Suprapubic skin (tissue), 4 donors: ENCODE measurements around the gene SAMD13. TPM values are rescaled to one million over a fixed set of nuclear protein-coding genes. Genes with fewer than 3 reads are reported as not detected.

ENCODE experiments used
- DNase-seq, 2 donors: peaks; one replicate each; pipeline ENCODE4 v3.0.0-alpha.2; 2019; ENCODE audit warnings: low spot score in 2 of 2
- H3K27ac ChIP-seq: fragments of 200-600 bp; sonication (generic); one replicate; pipeline ENCODE4 v1.5.1; 2019
- H3K27me3 ChIP-seq: fragments of 200-600 bp; sonication (generic); one replicate; pipeline ENCODE4 v1.5.1; 2019
- H3K36me3 ChIP-seq: fragments of 200-600 bp; sonication (generic); one replicate; pipeline ENCODE4 v1.5.1; 2019
- H3K4me1 ChIP-seq: fragments of 200-600 bp; sonication (generic); one replicate; pipeline ENCODE4 v1.5.1; 2019
- H3K4me3 ChIP-seq: fragments of 200-600 bp; sonication (generic); one replicate; pipeline ENCODE4 v1.5.1; 2019; ENCODE audit warnings: mild to moderate bottlenecking
- H3K9me3 ChIP-seq: fragments of 200-600 bp; sonication (generic); one replicate; pipeline ENCODE4 v1.5.1; 2019
- EP300 ChIP-seq: sonication (generic); formaldehyde crosslinking; IDR thresholded peaks from one replicate; pipeline ENCODE4 v1.6.1; 2017; ENCODE audit warnings: antibody characterized with exemption
- POLR2A ChIP-seq, 2 donors: fragments of 450-650 bp; IDR thresholded peaks; one replicate each; pipeline ENCODE4 v1.6.1; 2017; ENCODE audit warnings: antibody characterized with exemption in 2 of 2, mild to moderate bottlenecking in 2 of 2, moderate library complexity in 2 of 2
- POLR2AphosphoS5 ChIP-seq, 3 donors: sonication (generic); formaldehyde crosslinking; IDR thresholded peaks; one replicate each; pipeline ENCODE4 v1.6.1; 2017; ENCODE audit warnings: antibody characterized with exemption in 3 of 3
- WGBS: methylation state at CpG from one replicate; pipeline ENCODE4 v1.1.5; 2018; 5-methylcytosine and 5-hydroxymethylcytosine counted together
- total RNA-seq, 4 donors: library from RNA; depleted of rRNA; stranded (reverse); fragments of >200 nt; gene quantifications; one replicate each; pipeline ENCODE4 v1.1.0, GENCODE V29; 2016
- TF ChIP-seq, protein P1 (sequence below), 2 donors: fragments of 200-600 bp in 1 of 2; fragments of 450-650 bp in 1 of 2; sonication (generic) in 1 of 2; IDR thresholded peaks; one replicate each; pipeline ENCODE4 v1.5.1; 2016 to 2019; ENCODE audit warnings: antibody characterized with exemption in 2 of 2, mild to moderate bottlenecking in 1 of 2, moderate library complexity in 1 of 2

SAMD13 gene
- total RNA-seq, 4 donors from 2014 or later = 0.89 to 2.9 (median 1.5) TPM

DNA sequence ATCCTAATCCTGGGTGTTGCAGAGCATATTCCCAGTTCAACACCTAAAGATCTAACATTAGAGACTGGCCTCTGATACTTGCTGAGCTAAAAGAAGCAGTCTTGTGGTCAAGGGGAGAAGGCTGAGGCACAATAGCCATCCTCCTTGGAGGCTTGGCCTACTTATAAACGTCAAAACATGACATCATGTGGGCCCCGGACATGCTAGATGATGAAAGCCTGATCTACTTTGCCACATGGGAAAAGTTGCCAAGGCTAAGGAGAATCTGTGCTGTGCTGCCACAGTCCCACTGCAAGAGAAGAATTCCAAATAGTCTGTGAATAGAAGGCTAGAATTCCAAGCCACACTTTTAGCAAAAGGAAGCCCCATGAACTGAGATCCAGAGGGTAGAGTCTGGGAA lies 43.9 kb upstream of the SAMD13 start:
- no peak for DNase-seq
- peaks cover 10% of the 10 kb centered on the region for H3K4me1 ChIP-seq
- H3K4me3 ChIP-seq = no peak overlapping the region
- H3K27me3 ChIP-seq = no peaks in the 10 kb centered on the region
- H3K36me3 ChIP-seq = no peaks in the 10 kb centered on the region
- no peak for TF ChIP-seq EP300
- TF ChIP-seq POLR2AphosphoS5 (IDR thresholded peaks at IDR 0.05) = no peak
- TF ChIP-seq, protein P1, sequence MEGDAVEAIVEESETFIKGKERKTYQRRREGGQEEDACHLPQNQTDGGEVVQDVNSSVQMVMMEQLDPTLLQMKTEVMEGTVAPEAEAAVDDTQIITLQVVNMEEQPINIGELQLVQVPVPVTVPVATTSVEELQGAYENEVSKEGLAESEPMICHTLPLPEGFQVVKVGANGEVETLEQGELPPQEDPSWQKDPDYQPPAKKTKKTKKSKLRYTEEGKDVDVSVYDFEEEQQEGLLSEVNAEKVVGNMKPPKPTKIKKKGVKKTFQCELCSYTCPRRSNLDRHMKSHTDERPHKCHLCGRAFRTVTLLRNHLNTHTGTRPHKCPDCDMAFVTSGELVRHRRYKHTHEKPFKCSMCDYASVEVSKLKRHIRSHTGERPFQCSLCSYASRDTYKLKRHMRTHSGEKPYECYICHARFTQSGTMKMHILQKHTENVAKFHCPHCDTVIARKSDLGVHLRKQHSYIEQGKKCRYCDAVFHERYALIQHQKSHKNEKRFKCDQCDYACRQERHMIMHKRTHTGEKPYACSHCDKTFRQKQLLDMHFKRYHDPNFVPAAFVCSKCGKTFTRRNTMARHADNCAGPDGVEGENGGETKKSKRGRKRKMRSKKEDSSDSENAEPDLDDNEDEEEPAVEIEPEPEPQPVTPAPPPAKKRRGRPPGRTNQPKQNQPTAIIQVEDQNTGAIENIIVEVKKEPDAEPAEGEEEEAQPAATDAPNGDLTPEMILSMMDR (IDR thresholded peaks at IDR 0.05) = no peak
- no peak for TF ChIP-seq POLR2A (IDR thresholded peaks at IDR 0.05)
- no peaks in the 10 kb centered on the region for H3K9me3 ChIP-seq
- no peak overlapping the region for H3K27ac ChIP-seq
- 80% methylated on average over 2 of the region's 2 CpGs for WGBS

- peaks cover 2% of the 10 kb centered on the region for H3K4me1 ChIP-seq
- no peaks in the 10 kb centered on the region for H3K36me3 ChIP-seq
- H3K9me3 ChIP-seq = no peaks in the 10 kb centered on the region
- H3K27ac ChIP-seq = no peak overlapping the region
- DNase-seq = no peak
- TF ChIP-seq POLR2A (IDR thresholded peaks at IDR 0.05) (no peak), POLR2AphosphoS5 (IDR thresholded peaks at IDR 0.05) (no peak), EP300 (no peak)
- TF ChIP-seq, protein P1 (IDR thresholded peaks at IDR 0.05) = no peak
- WGBS = 86% methylated on average over 2 of the region's 2 CpGs
- no peak overlapping the region for H3K4me3 ChIP-seq
- H3K27me3 ChIP-seq = no peaks in the 10 kb centered on the region
These were observed 42.1 kb upstream of the SAMD13 start for GRCh38 chr1:84259376-84259775.

- no peak for TF ChIP-seq POLR2A (IDR thresholded peaks at IDR 0.05)
- TF ChIP-seq POLR2AphosphoS5 (IDR thresholded peaks at IDR 0.05) = no peak
- TF ChIP-seq, protein P1 (IDR thresholded peaks at IDR 0.05) = no peak
- TF ChIP-seq EP300 = no peak
- H3K27ac ChIP-seq = no peak overlapping the region
- H3K36me3 ChIP-seq = no peaks in the 10 kb centered on the region
- no peaks in the 10 kb centered on the region for H3K27me3 ChIP-seq
- H3K4me1 ChIP-seq = no peaks in the 10 kb centered on the region
- H3K4me3 ChIP-seq = no peak overlapping the region
- WGBS = 82% methylated on average over 2 of the region's 2 CpGs
- no peaks in the 10 kb centered on the region for H3K9me3 ChIP-seq
- no peak for DNase-seq
These were observed 41.5 kb upstream of the SAMD13 start for GRCh38 chr1:84259989-84260388.

DNA sequence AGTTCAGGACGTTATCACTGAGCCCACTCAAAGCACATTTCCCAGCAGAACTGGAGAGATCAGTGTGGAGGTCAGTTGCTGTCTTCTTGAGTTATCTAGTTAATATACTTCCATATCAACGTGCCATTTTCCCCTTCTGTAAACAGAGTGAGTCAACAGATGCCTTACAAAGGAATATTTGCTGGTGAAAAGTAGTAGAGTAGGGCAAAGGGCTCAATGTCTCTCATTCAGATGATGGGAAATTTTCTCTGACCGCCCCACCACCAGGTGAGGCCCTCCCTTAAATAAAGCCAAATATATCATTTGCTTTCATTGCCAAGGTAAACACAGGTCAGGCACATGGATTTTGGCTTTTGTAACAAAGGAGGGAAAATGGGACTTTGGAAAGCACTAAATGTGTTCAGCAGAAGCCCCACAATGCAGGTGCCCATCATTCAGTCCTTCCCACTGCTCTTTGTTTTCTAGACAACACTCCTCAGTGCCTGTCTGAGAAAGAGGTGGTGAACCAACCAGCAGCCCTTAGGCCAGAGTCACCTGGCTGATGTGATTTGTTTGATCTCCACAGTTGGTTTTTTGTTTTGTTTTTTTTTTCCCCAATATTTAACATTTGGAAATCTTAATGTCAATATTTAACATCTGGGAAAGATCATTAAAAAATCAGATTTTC lies 40.5 kb upstream of the SAMD13 start:
- H3K9me3 ChIP-seq = no peaks in the 10 kb centered on the region
- H3K27me3 ChIP-seq = no peaks in the 10 kb centered on the region
- H3K4me1 ChIP-seq = no peaks in the 10 kb centered on the region
- TF ChIP-seq EP300 (no peak), POLR2A (IDR thresholded peaks at IDR 0.05) (no peak), POLR2AphosphoS5 (IDR thresholded peaks at IDR 0.05) (no peak)
- TF ChIP-seq, protein P1 (IDR thresholded peaks at IDR 0.05) = no peak
- no peak for DNase-seq
- H3K36me3 ChIP-seq = no peaks in the 10 kb centered on the region
- WGBS = 68% methylated on average over 3 of the region's 3 CpGs
- no peak overlapping the region for H3K4me3 ChIP-seq
- H3K27ac ChIP-seq = no peak overlapping the region

- WGBS = 62% methylated on average over 2 of the region's 2 CpGs
These were observed 36.5 kb upstream of the SAMD13 start for GRCh38 chr1:84264961-84265360.

More at GRCh38 chr1:84264961-84265360, 36.5 kb upstream of the SAMD13 start:
- Histone ChIP-seq H3K27ac (no peak overlapping the region), H3K4me3 (no peak overlapping the region), H3K9me3 (no peaks in the 10 kb centered on the region), H3K4me1 (no peaks in the 10 kb centered on the region), H3K27me3 (no peaks in the 10 kb centered on the region), H3K36me3 (no peaks in the 10 kb centered on the region)
- TF ChIP-seq, protein P1 (IDR thresholded peaks at IDR 0.05) = no peak
- TF ChIP-seq POLR2A (IDR thresholded peaks at IDR 0.05) (no peak), EP300 (no peak), POLR2AphosphoS5 (IDR thresholded peaks at IDR 0.05) (no peak)
- no peak for DNase-seq
